Upper lobe of left lung (tissue), 4 donors: ENCODE measurements around the gene CEP170.

Experiments used
- POLR2A ChIP-seq, 4 donors: fragments of 450-650 bp; IDR thresholded peaks; one replicate each; pipeline ENCODE4 v1.5.1; 2016 to 2017; ENCODE audit warnings: antibody characterized with exemption in 4 of 4, mild to moderate bottlenecking in 2 of 4
- TF ChIP-seq, protein P1 (sequence below), 6 experiments: fragments of 450-650 bp in 4 of 6; fragments of 200-600 bp in 2 of 6; sonication (generic) in 2 of 6; IDR thresholded peaks; one replicate each; pipeline ENCODE4 v1.5.1; 2016 to 2019; ENCODE audit warnings: antibody characterized with exemption in 6 of 6

DNA sequence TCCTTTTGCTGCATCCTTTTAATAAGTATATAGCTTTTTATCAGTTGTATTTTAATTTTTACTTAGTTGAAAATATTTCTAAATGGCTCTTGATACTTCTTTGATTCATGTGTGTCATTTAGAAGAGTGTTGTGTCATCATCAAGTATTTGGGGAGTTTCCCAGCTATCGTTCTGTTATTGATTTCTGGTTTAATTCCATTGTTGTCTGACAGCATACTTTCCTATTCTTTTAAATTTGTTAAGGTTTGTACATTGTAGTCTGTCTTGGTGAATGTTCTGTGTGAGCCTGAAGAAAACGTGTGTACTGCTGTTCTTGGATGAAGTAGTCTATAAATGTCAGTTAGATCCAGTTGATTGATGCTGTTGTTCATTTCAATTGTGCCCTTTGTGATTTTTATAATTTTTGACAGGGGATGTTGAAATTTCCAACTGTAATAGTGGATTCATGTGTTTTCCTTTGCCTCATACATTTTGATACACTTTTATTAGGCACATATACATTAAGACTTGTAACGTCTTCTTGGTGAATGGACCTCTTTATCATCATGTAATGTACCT lies 25.6 kb upstream of the CEP170 start:
- no peak for TF ChIP-seq POLR2A (IDR thresholded peaks at IDR 0.05)
- TF ChIP-seq, protein P1, sequence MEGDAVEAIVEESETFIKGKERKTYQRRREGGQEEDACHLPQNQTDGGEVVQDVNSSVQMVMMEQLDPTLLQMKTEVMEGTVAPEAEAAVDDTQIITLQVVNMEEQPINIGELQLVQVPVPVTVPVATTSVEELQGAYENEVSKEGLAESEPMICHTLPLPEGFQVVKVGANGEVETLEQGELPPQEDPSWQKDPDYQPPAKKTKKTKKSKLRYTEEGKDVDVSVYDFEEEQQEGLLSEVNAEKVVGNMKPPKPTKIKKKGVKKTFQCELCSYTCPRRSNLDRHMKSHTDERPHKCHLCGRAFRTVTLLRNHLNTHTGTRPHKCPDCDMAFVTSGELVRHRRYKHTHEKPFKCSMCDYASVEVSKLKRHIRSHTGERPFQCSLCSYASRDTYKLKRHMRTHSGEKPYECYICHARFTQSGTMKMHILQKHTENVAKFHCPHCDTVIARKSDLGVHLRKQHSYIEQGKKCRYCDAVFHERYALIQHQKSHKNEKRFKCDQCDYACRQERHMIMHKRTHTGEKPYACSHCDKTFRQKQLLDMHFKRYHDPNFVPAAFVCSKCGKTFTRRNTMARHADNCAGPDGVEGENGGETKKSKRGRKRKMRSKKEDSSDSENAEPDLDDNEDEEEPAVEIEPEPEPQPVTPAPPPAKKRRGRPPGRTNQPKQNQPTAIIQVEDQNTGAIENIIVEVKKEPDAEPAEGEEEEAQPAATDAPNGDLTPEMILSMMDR (IDR thresholded peaks at IDR 0.05) = no peak
